Spleen (tissue), 11 donors: ENCODE measurements around the gene ZNF536. TPM values are rescaled to one million over a fixed set of nuclear protein-coding genes. Genes with fewer than 3 reads are reported as not detected.

Experiments
- DNase-seq: peaks from one replicate; pipeline ENCODE4 v3.0.0-alpha.2; 2020
- H3K27ac ChIP-seq, 8 donors: fragments of 200-600 bp; sonication (generic) in 7 of 8; 1 replicate in 4 of 8; 2 replicates in 4 of 8; pipeline versions ENCODE4 v1.5.0 to v1.8.0; 2016 to 2021; ENCODE audit warnings: inconsistent platforms in 4 of 8, mild to moderate bottlenecking in 4 of 8, moderate library complexity in 1 of 8
- H3K27me3 ChIP-seq, 7 donors: fragments of 200-600 bp; sonication (generic) in 6 of 7; replicated peaks in 1 of 7; 1 replicate in 4 of 7; 2 replicates in 3 of 7; pipeline versions ENCODE4 v1.5.0 to v1.8.0; 2016 to 2021; ENCODE audit warnings: inconsistent platforms in 3 of 7, mild to moderate bottlenecking in 1 of 7
- H3K36me3 ChIP-seq, 6 donors: fragments of 200-600 bp; sonication (generic) in 5 of 6; 1 replicate in 4 of 6; 2 replicates in 2 of 6; pipeline versions ENCODE4 v1.5.0 to v1.8.0; 2016 to 2021; ENCODE audit warnings: inconsistent platforms in 2 of 6
- H3K4me1 ChIP-seq, 6 donors: fragments of 200-600 bp; sonication (generic) in 5 of 6; 1 replicate in 3 of 6; 2 replicates in 3 of 6; pipeline versions ENCODE4 v1.5.0 to v1.8.0; 2016 to 2021; ENCODE audit warnings: inconsistent platforms in 3 of 6
- H3K4me3 ChIP-seq, 8 donors: fragments of 200-600 bp; sonication (generic) in 7 of 8; 1 replicate in 4 of 8; 2 replicates in 4 of 8; pipeline versions ENCODE4 v1.5.0 to v1.8.0; 2016 to 2021; ENCODE audit warnings: inconsistent platforms in 4 of 8, mild to moderate bottlenecking in 4 of 8, moderate library complexity in 2 of 8
- H3K9me3 ChIP-seq, 8 donors: fragments of 200-600 bp; sonication (generic) in 7 of 8; 1 replicate in 4 of 8; 2 replicates in 4 of 8; pipeline versions ENCODE4 v1.5.0 to v1.8.0; 2016 to 2021; ENCODE audit warnings: inconsistent platforms in 4 of 8
- CTCF ChIP-seq, 11 experiments: fragments of 200-600 bp in 7 of 11; fragments of 450-650 bp in 4 of 11; sonication (generic) in 4 of 11; IDR thresholded peaks in 8 of 11; conservative IDR thresholded peaks in 3 of 11; 1 replicate in 7 of 11; 2 replicates in 4 of 11; pipeline versions ENCODE4 v1.4.0 to v1.8.0; 2016 to 2021; ENCODE audit warnings: antibody characterized with exemption in 11 of 11, inconsistent platforms in 4 of 11, mild to moderate bottlenecking in 1 of 11
- POLR2A ChIP-seq, 3 donors: fragments of 450-650 bp; IDR thresholded peaks; one replicate each; pipeline ENCODE4 v1.5.1; 2017; ENCODE audit warnings: antibody characterized with exemption in 3 of 3, mild to moderate bottlenecking in 1 of 3
- POLR2AphosphoS5 ChIP-seq, 3 donors: sonication (generic); formaldehyde crosslinking; IDR thresholded peaks; one replicate each; pipeline ENCODE4 v1.5.1; 2017; ENCODE audit warnings: antibody characterized with exemption in 3 of 3
- WGBS, 5 donors: extraction: QIAGEN DNeasy Blood & Tissue Kit in 3 of 5; methylation state at CpG; one replicate each; pipeline versions ENCODE4 v1.1.5 to v1.1.7; 2013 to 2018; 5-methylcytosine and 5-hydroxymethylcytosine counted together
- intact Hi-C: fragments of 100-400 bp; cut with DNase I; formaldehyde crosslinking; loops from one replicate; pipeline ENCODE4 v1.15.0; 2023; ENCODE audit warnings: low total_unique reads
- polyA plus RNA-seq, 3 donors: library from polyadenylated mRNA; stranded (reverse); fragments of 200-250 nt; gene quantifications; one replicate each; pipeline ENCODE4 v1.2.1, GENCODE V29; 2013
- total RNA-seq, 7 donors: library from RNA; depleted of rRNA in 3 of 7; stranded (reverse); fragments of >200 nt in 3 of 7; fragmentation: NEBNext Ultra II Directional in 4 of 7; extraction: Animal tissue kit (Norgen Biotek cat#: 25700) in 4 of 7; gene quantifications; one replicate each; pipeline versions ENCODE4 v1.1.0 to v1.2.1, GENCODE V29; 2016 to 2021
- donor health status: healthy with polysubstance abuse.
- donor health status: DM: no; HTN: no; CAD: no; lungs with moderate emphysema.
- donor health status: DM: no; HTN: no; CAD: no.
- donor health status: Bipolar disorder and iron deficiency.
- donor health status: healthy.
- donor health status: DM: no; HTN: no; CAD: no.
- donor health status: DM: yes; HTN: yes; CAD: no.

The ZNF536 gene
- total and polyA plus RNA-seq, 10 donors, result 0.13 to 4.1 (median 2.1) TPM

GRCh38 chr19:30543243-30543945 lies 171.2 kb downstream of the ZNF536 start:
- 83 to 94% (median 91%) methylated on average over 8 to 9 of the region's 9 CpGs for WGBS, 5 donors

GRCh38 chr19:30545752-30546151 lies 173.6 kb downstream of the ZNF536 start:
- WGBS, 5 donors, result 85 to 94% (median 91%) methylated on average over 7 of the region's 7 CpGs
- no peak for DNase-seq
- Histone ChIP-seq H3K4me3 (no peak overlapping the region), H3K36me3 (no peaks in the 10 kb centered on the region), H3K27me3 (no peaks in the 10 kb centered on the region), H3K9me3 (peaks cover 0 to 12% (median 0%) of the 10 kb centered on the region in 8 donors), H3K27ac (no peak overlapping the region), H3K4me1 (no peaks in the 10 kb centered on the region)
- intact Hi-C loops, result no loop called here
- no peak for TF ChIP-seq CTCF (IDR thresholded peaks at IDR 0.05 in 8 of 11, conservative IDR thresholded peaks at IDR 0.05 in 3 of 11)

More at GRCh38 chr19:30543243-30543945, 171.2 kb downstream of the ZNF536 start:
- Histone ChIP-seq H3K9me3 (peaks cover 0 to 16% (median 0%) of the 10 kb centered on the region in 8 donors), H3K27ac (no peak overlapping the region), H3K36me3 (no peaks in the 10 kb centered on the region), H3K27me3 (no peaks in the 10 kb centered on the region), H3K4me1 (no peaks in the 10 kb centered on the region), H3K4me3 (no peak overlapping the region)
- TF ChIP-seq CTCF (IDR thresholded peaks at IDR 0.05 in 8 of 11, conservative IDR thresholded peaks at IDR 0.05 in 3 of 11), result no peak
- TF ChIP-seq POLR2A (IDR thresholded peaks at IDR 0.05), result no peak
- no peak for TF ChIP-seq POLR2AphosphoS5 (IDR thresholded peaks at IDR 0.05)
- intact Hi-C loops, result no loop called here
- no peak for DNase-seq

- Histone ChIP-seq H3K27ac (no peak overlapping the region), H3K36me3 (no peaks in the 10 kb centered on the region), H3K4me3 (no peak overlapping the region), H3K27me3 (no peaks in the 10 kb centered on the region), H3K9me3 (peaks cover 0 to 12% (median 0%) of the 10 kb centered on the region in 8 donors), H3K4me1 (no peaks in the 10 kb centered on the region)
- TF ChIP-seq POLR2AphosphoS5 (IDR thresholded peaks at IDR 0.05), result no peak
- no peak for TF ChIP-seq POLR2A (IDR thresholded peaks at IDR 0.05)
- no peak for TF ChIP-seq CTCF (IDR thresholded peaks at IDR 0.05 in 8 of 11, conservative IDR thresholded peaks at IDR 0.05 in 3 of 11)
- intact Hi-C loops, result no loop called here
- DNase-seq, result no peak
- WGBS, 5 donors, result 59 to 75% (median 60%) methylated on average over 5 to 6 of the region's 6 CpGs
Observed at GRCh38 chr19:30546332-30546731, 174.1 kb downstream of the ZNF536 start.

- no peak for DNase-seq
- no peak overlapping the region for H3K27ac ChIP-seq
- no peaks in the 10 kb centered on the region for H3K27me3 ChIP-seq
- H3K4me3 ChIP-seq, result no peak overlapping the region
- no peaks in the 10 kb centered on the region for H3K4me1 ChIP-seq
- no peaks in the 10 kb centered on the region for H3K36me3 ChIP-seq
- H3K9me3 ChIP-seq, result peaks cover 0 to 12% (median 0%) of the 10 kb centered on the region in 8 donors
- no peak for TF ChIP-seq CTCF (IDR thresholded peaks at IDR 0.05 in 8 of 11, conservative IDR thresholded peaks at IDR 0.05 in 3 of 11)
- no peak for TF ChIP-seq POLR2A (IDR thresholded peaks at IDR 0.05)
- no peak for TF ChIP-seq POLR2AphosphoS5 (IDR thresholded peaks at IDR 0.05)
- 73 to 78% (median 75%) methylated on average over 2 of the region's 2 CpGs for WGBS, 5 donors
- intact Hi-C loops, result no loop called here
Observed at GRCh38 chr19:30547246-30547645, 175.1 kb downstream of the ZNF536 start.
